HepG2 (cell line): ENCODE data around the gene ZCCHC8. TPM values are rescaled to one million over a fixed set of nuclear protein-coding genes. Genes with fewer than 3 reads are reported as not detected.
A peak's percentile ranks its signal among the peaks of the same experiment; 100 is the strongest.

ENCODE experiments used
- AKAP8 ChIP-seq: sonication (generic); formaldehyde crosslinking; IDR thresholded peaks from 2 replicates; pipeline ENCODE4 v1.5.1; 2020; ENCODE audit warnings: mild to moderate bottlenecking, missing genetic modification reagents
- HNRNPL ChIP-seq: fragments of 200-400 bp; formaldehyde crosslinking; IDR thresholded peaks from 2 replicates; pipeline ENCODE4 v1.6.1; 2017; ENCODE audit warnings: mild to moderate bottlenecking, low read depth, low read length
- JDP2 ChIP-seq: sonication (generic); formaldehyde crosslinking; IDR thresholded peaks from 2 replicates; pipeline ENCODE4 v1.8.1; 2022; ENCODE audit warnings: missing genetic modification reagents, borderline replicate concordance
- JUND ChIP-seq: sonication (generic); formaldehyde crosslinking; IDR thresholded peaks from 2 replicates; pipeline ENCODE4 v1.8.0; 2022; ENCODE audit warnings: mild to moderate bottlenecking, missing genetic modification reagents
- PAX8 ChIP-seq: sonication (generic); formaldehyde crosslinking; IDR thresholded peaks from 2 replicates; pipeline ENCODE4 v1.8.0; 2022; ENCODE audit warnings: mild to moderate bottlenecking, missing genetic modification reagents, borderline replicate concordance
- RBM22 ChIP-seq: fragments of 200-400 bp; formaldehyde crosslinking; optimal IDR thresholded peaks from 2 replicates; pipeline ENCODE3; 2017; ENCODE audit warnings: mild to moderate bottlenecking, low read length, moderate library complexity
- SRF ChIP-seq: IDR thresholded peaks from 2 replicates; pipeline ENCODE4 v1.6.1; 2011; ENCODE audit warnings: mild to moderate bottlenecking, low read depth, low read length, moderate library complexity
- SRSF1 ChIP-seq: fragments of 200-400 bp; formaldehyde crosslinking; optimal IDR thresholded peaks from 2 replicates; pipeline ENCODE3; 2017; ENCODE audit warnings: mild to moderate bottlenecking, low read depth, low read length, moderate library complexity
- THYN1 ChIP-seq: sonication (generic); formaldehyde crosslinking; IDR thresholded peaks from 2 replicates; pipeline ENCODE4 v1.8.1; 2023; ENCODE audit warnings: low read depth, mild to moderate bottlenecking, moderate library complexity, missing genetic modification reagents, borderline replicate concordance
- ZNF776 ChIP-seq: sonication (generic); formaldehyde crosslinking; IDR thresholded peaks from 2 replicates; pipeline ENCODE4 v1.4.0; 2020; ENCODE audit warnings: mild to moderate bottlenecking, missing genetic modification reagents
- polyA plus RNA-seq, 8 experiments: library from polyadenylated mRNA; depleted of rRNA in 3 of 8; stranded (reverse) in 7 of 8; unstranded in 1 of 8; fragments of >200 nt; fragmentation: Illumina TruSeq in 4 of 8; extraction: Trizol in 4 of 8; gene quantifications; 2 replicates each; pipeline versions ENCODE4 v1.2.1 to v1.2.3, GENCODE V29; 2011 to 2016; ENCODE audit warnings: low read depth in 4 of 8, missing spikeins in 1 of 8, mixed read lengths in 1 of 8; ENCODE audit not compliant: insufficient read depth in 1 of 8
- total RNA-seq, 5 experiments: library from RNA; depleted of rRNA; stranded (reverse); fragments of >200 nt; fragmentation: Illumina TruSeq; extraction: Trizol; gene quantifications; 2 replicates each; pipeline ENCODE4 v1.2.3, GENCODE V29; 2016; ENCODE audit warnings: low read depth in 1 of 5
- TF ChIP-seq, protein P1 (sequence below): sonication (generic); formaldehyde crosslinking; IDR thresholded peaks from 2 replicates; pipeline ENCODE4 v1.9.0; 2021; ENCODE audit warnings: missing genetic modification reagents, mild to moderate bottlenecking, borderline replicate concordance
- TF ChIP-seq, protein P2 (sequence below): sonication (generic); formaldehyde crosslinking; IDR thresholded peaks from 2 replicates; pipeline ENCODE4 v1.8.0; 2023; ENCODE audit warnings: mild to moderate bottlenecking, missing genetic modification reagents
- TF ChIP-seq, protein P3 (sequence below): sonication (generic); formaldehyde crosslinking; IDR thresholded peaks from 2 replicates; pipeline ENCODE4 v1.5.0; 2020; ENCODE audit warnings: mild to moderate bottlenecking, missing genetic modification reagents, borderline replicate concordance
- TF ChIP-seq, protein P4 (sequence below): sonication (generic); formaldehyde crosslinking; IDR thresholded peaks from 2 replicates; pipeline ENCODE4 v1.4.0; 2020; ENCODE audit warnings: missing genetic modification reagents, mild to moderate bottlenecking, borderline replicate concordance
- TF ChIP-seq, protein P5 (sequence below): sonication (generic); formaldehyde crosslinking; conservative IDR thresholded peaks from 2 replicates; pipeline ENCODE4 v1.8.0; 2022; ENCODE audit warnings: mild to moderate bottlenecking, moderate library complexity, missing genetic modification reagents
- TF ChIP-seq, protein P6 (sequence below): IDR thresholded peaks from 2 replicates; pipeline ENCODE4 v1.6.1; 2018; ENCODE audit warnings: missing genetic modification reagents, mild to moderate bottlenecking, missing compliant biosample characterization

Gene ZCCHC8
- total and polyA plus RNA-seq, 2 of the 13 experiments (the other 11 are each of a cell fraction or from before 2014, with no cell fraction given) = 18.6 to 20.9 TPM

DNA sequence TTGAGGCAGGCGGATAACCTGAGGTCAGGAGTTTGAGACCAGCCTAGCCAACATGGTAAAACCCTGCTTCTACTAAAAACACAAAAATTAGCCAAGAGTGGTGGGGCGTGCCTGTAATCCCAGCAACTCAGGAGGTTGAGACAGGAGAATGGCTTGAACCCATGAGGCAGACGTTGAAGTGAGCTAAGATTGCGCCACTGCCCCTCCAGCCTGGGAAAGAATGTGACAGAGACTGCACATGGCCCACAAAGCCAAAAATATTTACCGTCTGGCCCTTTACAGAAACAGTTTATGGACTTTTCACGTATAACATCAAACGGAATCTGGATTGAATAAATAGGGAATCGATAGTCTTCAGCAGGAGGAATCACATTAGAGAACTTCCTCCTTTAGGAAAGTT, 22.5 kb upstream of the ZCCHC8 start (continued):
- TF ChIP-seq, protein P1, sequence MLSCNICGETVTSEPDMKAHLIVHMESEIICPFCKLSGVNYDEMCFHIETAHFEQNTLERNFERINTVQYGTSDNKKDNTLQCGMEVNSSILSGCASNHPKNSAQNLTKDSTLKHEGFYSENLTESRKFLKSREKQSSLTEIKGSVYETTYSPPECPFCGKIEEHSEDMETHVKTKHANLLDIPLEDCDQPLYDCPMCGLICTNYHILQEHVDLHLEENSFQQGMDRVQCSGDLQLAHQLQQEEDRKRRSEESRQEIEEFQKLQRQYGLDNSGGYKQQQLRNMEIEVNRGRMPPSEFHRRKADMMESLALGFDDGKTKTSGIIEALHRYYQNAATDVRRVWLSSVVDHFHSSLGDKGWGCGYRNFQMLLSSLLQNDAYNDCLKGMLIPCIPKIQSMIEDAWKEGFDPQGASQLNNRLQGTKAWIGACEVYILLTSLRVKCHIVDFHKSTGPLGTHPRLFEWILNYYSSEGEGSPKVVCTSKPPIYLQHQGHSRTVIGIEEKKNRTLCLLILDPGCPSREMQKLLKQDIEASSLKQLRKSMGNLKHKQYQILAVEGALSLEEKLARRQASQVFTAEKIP = no peak
- TF ChIP-seq, protein P2, sequence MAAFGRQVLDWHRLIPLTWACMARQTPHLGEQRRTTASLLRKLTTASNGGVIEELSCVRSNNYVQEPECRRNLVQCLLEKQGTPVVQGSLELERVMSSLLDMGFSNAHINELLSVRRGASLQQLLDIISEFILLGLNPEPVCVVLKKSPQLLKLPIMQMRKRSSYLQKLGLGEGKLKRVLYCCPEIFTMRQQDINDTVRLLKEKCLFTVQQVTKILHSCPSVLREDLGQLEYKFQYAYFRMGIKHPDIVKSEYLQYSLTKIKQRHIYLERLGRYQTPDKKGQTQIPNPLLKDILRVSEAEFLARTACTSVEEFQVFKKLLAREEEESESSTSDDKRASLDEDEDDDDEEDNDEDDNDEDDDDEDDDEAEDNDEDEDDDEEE (CRISPR knock-in tag) = no peak
- TF ChIP-seq, protein P3, sequence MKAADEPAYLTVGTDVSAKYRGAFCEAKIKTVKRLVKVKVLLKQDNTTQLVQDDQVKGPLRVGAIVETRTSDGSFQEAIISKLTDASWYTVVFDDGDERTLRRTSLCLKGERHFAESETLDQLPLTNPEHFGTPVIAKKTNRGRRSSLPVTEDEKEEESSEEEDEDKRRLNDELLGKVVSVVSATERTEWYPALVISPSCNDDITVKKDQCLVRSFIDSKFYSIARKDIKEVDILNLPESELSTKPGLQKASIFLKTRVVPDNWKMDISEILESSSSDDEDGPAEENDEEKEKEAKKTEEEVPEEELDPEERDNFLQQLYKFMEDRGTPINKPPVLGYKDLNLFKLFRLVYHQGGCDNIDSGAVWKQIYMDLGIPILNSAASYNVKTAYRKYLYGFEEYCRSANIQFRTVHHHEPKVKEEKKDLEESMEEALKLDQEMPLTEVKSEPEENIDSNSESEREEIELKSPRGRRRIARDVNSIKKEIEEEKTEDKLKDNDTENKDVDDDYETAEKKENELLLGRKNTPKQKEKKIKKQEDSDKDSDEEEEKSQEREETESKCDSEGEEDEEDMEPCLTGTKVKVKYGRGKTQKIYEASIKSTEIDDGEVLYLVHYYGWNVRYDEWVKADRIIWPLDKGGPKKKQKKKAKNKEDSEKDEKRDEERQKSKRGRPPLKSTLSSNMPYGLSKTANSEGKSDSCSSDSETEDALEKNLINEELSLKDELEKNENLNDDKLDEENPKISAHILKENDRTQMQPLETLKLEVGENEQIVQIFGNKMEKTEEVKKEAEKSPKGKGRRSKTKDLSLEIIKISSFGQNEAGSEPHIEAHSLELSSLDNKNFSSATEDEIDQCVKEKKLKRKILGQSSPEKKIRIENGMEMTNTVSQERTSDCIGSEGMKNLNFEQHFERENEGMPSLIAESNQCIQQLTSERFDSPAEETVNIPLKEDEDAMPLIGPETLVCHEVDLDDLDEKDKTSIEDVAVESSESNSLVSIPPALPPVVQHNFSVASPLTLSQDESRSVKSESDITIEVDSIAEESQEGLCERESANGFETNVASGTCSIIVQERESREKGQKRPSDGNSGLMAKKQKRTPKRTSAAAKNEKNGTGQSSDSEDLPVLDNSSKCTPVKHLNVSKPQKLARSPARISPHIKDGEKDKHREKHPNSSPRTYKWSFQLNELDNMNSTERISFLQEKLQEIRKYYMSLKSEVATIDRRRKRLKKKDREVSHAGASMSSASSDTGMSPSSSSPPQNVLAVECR (CRISPR knock-in tag) = peak; percentile 75
- TF ChIP-seq, protein P4, sequence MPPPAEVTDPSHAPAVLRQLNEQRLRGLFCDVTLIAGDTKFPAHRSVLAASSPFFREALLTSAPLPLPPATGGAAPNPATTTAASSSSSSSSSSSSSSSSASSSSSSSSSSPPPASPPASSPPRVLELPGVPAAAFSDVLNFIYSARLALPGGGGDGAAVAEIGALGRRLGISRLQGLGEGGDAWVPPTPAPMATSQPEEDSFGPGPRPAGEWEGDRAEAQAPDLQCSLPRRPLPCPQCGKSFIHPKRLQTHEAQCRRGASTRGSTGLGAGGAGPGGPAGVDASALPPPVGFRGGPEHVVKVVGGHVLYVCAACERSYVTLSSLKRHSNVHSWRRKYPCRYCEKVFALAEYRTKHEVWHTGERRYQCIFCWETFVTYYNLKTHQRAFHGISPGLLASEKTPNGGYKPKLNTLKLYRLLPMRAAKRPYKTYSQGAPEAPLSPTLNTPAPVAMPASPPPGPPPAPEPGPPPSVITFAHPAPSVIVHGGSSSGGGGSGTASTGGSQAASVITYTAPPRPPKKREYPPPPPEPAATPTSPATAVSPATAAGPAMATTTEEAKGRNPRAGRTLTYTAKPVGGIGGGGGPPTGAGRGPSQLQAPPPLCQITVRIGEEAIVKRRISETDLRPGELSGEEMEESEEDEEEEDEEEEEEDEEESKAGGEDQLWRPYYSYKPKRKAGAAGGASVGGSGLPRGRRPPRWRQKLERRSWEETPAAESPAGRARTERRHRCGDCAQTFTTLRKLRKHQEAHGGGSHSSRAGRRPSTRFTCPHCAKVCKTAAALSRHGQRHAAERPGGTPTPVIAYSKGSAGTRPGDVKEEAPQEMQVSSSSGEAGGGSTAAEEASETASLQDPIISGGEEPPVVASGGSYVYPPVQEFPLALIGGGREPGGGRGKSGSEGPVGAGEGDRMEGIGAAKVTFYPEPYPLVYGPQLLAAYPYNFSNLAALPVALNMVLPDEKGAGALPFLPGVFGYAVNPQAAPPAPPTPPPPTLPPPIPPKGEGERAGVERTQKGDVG (CRISPR knock-in tag) = no peak
- TF ChIP-seq HNRNPL (no peak), JUND (CRISPR knock-in tag) (no peak), AKAP8 (no peak), THYN1 (CRISPR knock-in tag) (no peak), ZNF776 (CRISPR knock-in tag) (no peak), SRSF1 (no peak), SRF (no peak), PAX8 (no peak), JDP2 (no peak), RBM22 (peak; percentile 47)
- TF ChIP-seq, protein P5, sequence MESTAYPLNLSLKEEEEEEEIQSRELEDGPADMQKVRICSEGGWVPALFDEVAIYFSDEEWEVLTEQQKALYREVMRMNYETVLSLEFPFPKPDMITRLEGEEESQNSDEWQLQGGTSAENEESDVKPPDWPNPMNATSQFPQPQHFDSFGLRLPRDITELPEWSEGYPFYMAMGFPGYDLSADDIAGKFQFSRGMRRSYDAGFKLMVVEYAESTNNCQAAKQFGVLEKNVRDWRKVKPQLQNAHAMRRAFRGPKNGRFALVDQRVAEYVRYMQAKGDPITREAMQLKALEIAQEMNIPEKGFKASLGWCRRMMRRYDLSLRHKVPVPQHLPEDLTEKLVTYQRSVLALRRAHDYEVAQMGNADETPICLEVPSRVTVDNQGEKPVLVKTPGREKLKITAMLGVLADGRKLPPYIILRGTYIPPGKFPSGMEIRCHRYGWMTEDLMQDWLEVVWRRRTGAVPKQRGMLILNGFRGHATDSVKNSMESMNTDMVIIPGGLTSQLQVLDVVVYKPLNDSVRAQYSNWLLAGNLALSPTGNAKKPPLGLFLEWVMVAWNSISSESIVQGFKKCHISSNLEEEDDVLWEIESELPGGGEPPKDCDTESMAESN = no peak
- TF ChIP-seq, protein P6, sequence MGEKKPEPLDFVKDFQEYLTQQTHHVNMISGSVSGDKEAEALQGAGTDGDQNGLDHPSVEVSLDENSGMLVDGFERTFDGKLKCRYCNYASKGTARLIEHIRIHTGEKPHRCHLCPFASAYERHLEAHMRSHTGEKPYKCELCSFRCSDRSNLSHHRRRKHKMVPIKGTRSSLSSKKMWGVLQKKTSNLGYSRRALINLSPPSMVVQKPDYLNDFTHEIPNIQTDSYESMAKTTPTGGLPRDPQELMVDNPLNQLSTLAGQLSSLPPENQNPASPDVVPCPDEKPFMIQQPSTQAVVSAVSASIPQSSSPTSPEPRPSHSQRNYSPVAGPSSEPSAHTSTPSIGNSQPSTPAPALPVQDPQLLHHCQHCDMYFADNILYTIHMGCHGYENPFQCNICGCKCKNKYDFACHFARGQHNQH (CRISPR knock-in tag) = no peak
